H9 (cell line): ENCODE data around the gene DTNB. TPM values are rescaled to one million over a fixed set of nuclear protein-coding genes. Genes with fewer than 3 reads are reported as not detected.
"Not testable (repeated sequence)": the region's sequence is repeated elsewhere in the genome, so short reads cannot be mapped to it uniquely, and the experiment has no call there.

Experiments used
- DNase-seq: peaks from one replicate; pipeline ENCODE4 v3.0.0-alpha.2; 2017
- H2AFZ ChIP-seq: one replicate; pipeline ENCODE4 v1.6.1; 2013; ENCODE audit warnings: mild to moderate bottlenecking, low read length, control low read depth, moderate library complexity
- H2AK5ac ChIP-seq: 2 replicates; pipeline ENCODE4 v1.6.1; 2013; ENCODE audit warnings: low read length, control low read depth, mixed read lengths; ENCODE audit not compliant: insufficient read length
- H2BK120ac ChIP-seq: one replicate; pipeline ENCODE4 v1.6.1; 2013; ENCODE audit warnings: low read depth, mild to moderate bottlenecking, low read length, control low read depth, inconsistent platforms; ENCODE audit not compliant: poor library complexity, severe bottlenecking
- H2BK12ac ChIP-seq: 2 replicates; pipeline ENCODE4 v1.6.1; 2013; ENCODE audit warnings: low read length, control low read depth, mixed read lengths, low read depth; ENCODE audit not compliant: insufficient read length
- H2BK15ac ChIP-seq: 2 replicates; pipeline ENCODE4 v1.6.1; 2013; ENCODE audit warnings: low read depth, low read length, control low read depth
- H2BK20ac ChIP-seq: one replicate; pipeline ENCODE4 v1.6.1; 2013; ENCODE audit warnings: low read depth, mild to moderate bottlenecking, low read length, control low read depth, inconsistent platforms; ENCODE audit not compliant: poor library complexity, severe bottlenecking
- H2BK5ac ChIP-seq: 2 replicates; pipeline ENCODE4 v1.6.1; 2013; ENCODE audit warnings: low read length, control low read depth, mixed read lengths; ENCODE audit not compliant: insufficient read length
- H3K14ac ChIP-seq: 2 replicates; pipeline ENCODE4 v1.6.1; 2013; ENCODE audit warnings: low read length, control low read depth; ENCODE audit not compliant: insufficient read depth
- H3K18ac ChIP-seq: 2 replicates; pipeline ENCODE4 v1.6.1; 2013; ENCODE audit warnings: low read depth, mild to moderate bottlenecking, mixed read lengths, low read length, control low read depth; ENCODE audit not compliant: insufficient read length
- H3K23ac ChIP-seq: 2 replicates; pipeline ENCODE4 v1.6.1; 2013; ENCODE audit warnings: low read length, control low read depth, mixed read lengths, low read depth; ENCODE audit not compliant: insufficient read length
- H3K23me2 ChIP-seq: 2 replicates; pipeline ENCODE4 v1.6.1; 2013; ENCODE audit warnings: low read depth, mild to moderate bottlenecking, mixed read lengths, low read length, control low read depth; ENCODE audit not compliant: insufficient read length, poor library complexity, severe bottlenecking
- H3K27ac ChIP-seq: 2 replicates; pipeline ENCODE4 v1.5.1; 2013; ENCODE audit warnings: low read length, control low read depth, mixed read lengths, low read depth; ENCODE audit not compliant: insufficient read length
- H3K27me3 ChIP-seq: 2 replicates; pipeline ENCODE4 v1.6.1; 2013; ENCODE audit warnings: low read length, control low read depth, inconsistent platforms; ENCODE audit not compliant: insufficient read depth
- H3K4ac ChIP-seq: 2 replicates; pipeline ENCODE4 v1.6.1; 2013; ENCODE audit warnings: low read depth, mild to moderate bottlenecking, control low read depth, inconsistent platforms, low read length, moderate library complexity
- H3K4me1 ChIP-seq: 2 replicates; pipeline ENCODE4 v1.6.1; 2013; ENCODE audit warnings: low read length, control low read depth, inconsistent platforms; ENCODE audit not compliant: insufficient read depth
- H3K4me2 ChIP-seq: 2 replicates; pipeline ENCODE4 v1.6.1; 2013; ENCODE audit warnings: low read length, control low read depth, mixed read lengths; ENCODE audit not compliant: insufficient read length, insufficient read depth
- H3K56ac ChIP-seq: 2 replicates; pipeline ENCODE4 v1.6.1; 2013; ENCODE audit warnings: low read depth, mild to moderate bottlenecking, mixed read lengths, low read length, control low read depth; ENCODE audit not compliant: insufficient read length
- H3K79me1 ChIP-seq: 2 replicates; pipeline ENCODE4 v1.6.1; 2013; ENCODE audit warnings: low read depth, mild to moderate bottlenecking, moderate library complexity, low read length, control low read depth, inconsistent platforms; ENCODE audit not compliant: insufficient read depth, poor library complexity, severe bottlenecking
- H3K79me2 ChIP-seq: 2 replicates; pipeline ENCODE4 v1.6.1; 2013; ENCODE audit warnings: low read length, control low read depth, inconsistent platforms; ENCODE audit not compliant: insufficient read depth
- H3K9ac ChIP-seq: 2 replicates; pipeline ENCODE4 v1.6.1; 2013; ENCODE audit warnings: low read length, control low read depth, mixed read lengths; ENCODE audit not compliant: insufficient read length; ENCODE audit errors: extremely low read depth
- H3K9me3 ChIP-seq: one replicate; pipeline ENCODE4 v1.6.1; 2013; ENCODE audit warnings: low read depth, low read length, inconsistent platforms; ENCODE audit not compliant: control insufficient read depth
- H3T11ph ChIP-seq: one replicate; pipeline ENCODE4 v1.6.1; 2013; ENCODE audit warnings: mild to moderate bottlenecking, low read length, control low read depth, inconsistent platforms
- H4K20me1 ChIP-seq: one replicate; pipeline ENCODE4 v1.6.1; 2013; ENCODE audit not compliant: control insufficient read depth, insufficient read length, insufficient read depth
- H4K5ac ChIP-seq: 2 replicates; pipeline ENCODE4 v1.6.1; 2013; ENCODE audit warnings: low read depth, mild to moderate bottlenecking, mixed read lengths, low read length, control low read depth; ENCODE audit not compliant: insufficient read length
- H4K8ac ChIP-seq: replicated peaks from 2 replicates; pipeline ENCODE4 v1.6.1; 2013; ENCODE audit warnings: low read length, control low read depth, mixed read lengths, low read depth; ENCODE audit not compliant: insufficient read length
- H4K91ac ChIP-seq: 2 replicates; pipeline ENCODE4 v1.6.1; 2013; ENCODE audit warnings: low read depth, mild to moderate bottlenecking, moderate library complexity, mixed read lengths, low read length, control low read depth; ENCODE audit not compliant: insufficient read length
- H3K27ac Mint-ChIP-seq, 3 experiments: 2 replicates in 2 of 3; 3 replicates in 1 of 3; pipeline ENCODE4 v1.8.0; 2020 to 2021; ENCODE audit warnings: mixed read lengths in 3 of 3, mild to moderate bottlenecking in 1 of 3, moderate library complexity in 1 of 3
- H3K27me3 Mint-ChIP-seq: 2 replicates; pipeline ENCODE4 v1.8.0; 2021; ENCODE audit warnings: low read depth, mild to moderate bottlenecking, moderate library complexity, mixed read lengths
- H3K36me3 Mint-ChIP-seq, 3 experiments: 2 replicates in 2 of 3; 3 replicates in 1 of 3; pipeline ENCODE4 v1.8.0; 2020 to 2021; ENCODE audit warnings: low read depth in 3 of 3, mixed read lengths in 3 of 3; ENCODE audit not compliant: insufficient read depth in 1 of 3
- H3K4me1 Mint-ChIP-seq, 2 experiments: 2 replicates each; pipeline ENCODE4 v1.8.0; 2020; ENCODE audit warnings: mixed read lengths in 2 of 2
- H3K4me3 Mint-ChIP-seq, 2 experiments: 2 replicates in 1 of 2; 3 replicates in 1 of 2; pipeline ENCODE4 v1.8.0; 2020 to 2021; ENCODE audit warnings: mild to moderate bottlenecking in 2 of 2, mixed read lengths in 2 of 2, moderate library complexity in 1 of 2
- H3K9me3 Mint-ChIP-seq, 2 experiments: 2 replicates in 1 of 2; 3 replicates in 1 of 2; pipeline ENCODE4 v1.8.0; 2020; ENCODE audit warnings: mild to moderate bottlenecking in 2 of 2, mixed read lengths in 2 of 2, moderate library complexity in 1 of 2
- WGBS: extraction: QIAGEN DNeasy Blood & Tissue Kit; methylation state at CpG from one replicate; pipeline ENCODE4 v1.1.7; 2013; ENCODE audit warnings: missing lambda C conversion rate, low lambda C conversion rate, mixed read lengths; ENCODE audit not compliant: insufficient read length; ENCODE audit errors: extremely low coverage; 5-methylcytosine and 5-hydroxymethylcytosine counted together
- total RNA-seq: library from RNA; stranded (reverse); gene quantifications from 2 replicates; pipeline ENCODE4 v1.2.1, GENCODE V29; 2021
- TF ChIP-seq, protein P1 (sequence below): fragments of 200-600 bp; sonication (generic); conservative IDR thresholded peaks from 3 replicates; pipeline ENCODE4 v1.8.0; 2021; ENCODE audit warnings: antibody characterized with exemption, mild to moderate bottlenecking

The DTNB gene
- total RNA-seq, 1 experiment from 2014 or later: 26.7 TPM

- Histone ChIP-seq H3K9me3 (no peaks in the 10 kb centered on the region), H2BK12ac (no peak overlapping the region), H3K27me3 (no peaks in the 10 kb centered on the region), H2BK15ac (no peak overlapping the region), H3K23me2 (no peaks in the 10 kb centered on the region), H2AK5ac (no peak overlapping the region), H2AFZ (no peak overlapping the region), H2BK120ac (no peak overlapping the region), H3K23ac (no peak overlapping the region), H3K56ac (no peak overlapping the region), H3K14ac (no peak overlapping the region), H4K5ac (no peak overlapping the region), H3K9ac (no peak overlapping the region), H4K91ac (no peak overlapping the region), H3K79me1 (no peaks in the 10 kb centered on the region), H3K4ac (no peak overlapping the region), H3K79me2 (no peaks in the 10 kb centered on the region), H4K20me1 (no peaks in the 10 kb centered on the region), H3K4me1 (no peaks in the 10 kb centered on the region), H3T11ph (no peak overlapping the region), H2BK20ac (no peak overlapping the region), H4K8ac (no peak overlapping the region), H3K4me2 (no peak overlapping the region), H3K18ac (no peak overlapping the region), H3K27ac (no peak overlapping the region), H2BK5ac (no peak overlapping the region)
- no peak for DNase-seq
- no peaks in the 10 kb centered on the region for H3K4me1 Mint-ChIP-seq
- no CpG with 5 or more reads among the region's 1 CpG for WGBS
- no peaks in the 10 kb centered on the region for H3K27me3 Mint-ChIP-seq
- no peak overlapping the region for H3K4me3 Mint-ChIP-seq
- H3K27ac Mint-ChIP-seq: no peak overlapping the region
- peaks cover 20 to 46% (median 39%) of the 10 kb centered on the region in 3 experiments for H3K36me3 Mint-ChIP-seq
- peaks cover 12 to 16% of the 10 kb centered on the region in 2 experiments for H3K9me3 Mint-ChIP-seq
- TF ChIP-seq, protein P1, sequence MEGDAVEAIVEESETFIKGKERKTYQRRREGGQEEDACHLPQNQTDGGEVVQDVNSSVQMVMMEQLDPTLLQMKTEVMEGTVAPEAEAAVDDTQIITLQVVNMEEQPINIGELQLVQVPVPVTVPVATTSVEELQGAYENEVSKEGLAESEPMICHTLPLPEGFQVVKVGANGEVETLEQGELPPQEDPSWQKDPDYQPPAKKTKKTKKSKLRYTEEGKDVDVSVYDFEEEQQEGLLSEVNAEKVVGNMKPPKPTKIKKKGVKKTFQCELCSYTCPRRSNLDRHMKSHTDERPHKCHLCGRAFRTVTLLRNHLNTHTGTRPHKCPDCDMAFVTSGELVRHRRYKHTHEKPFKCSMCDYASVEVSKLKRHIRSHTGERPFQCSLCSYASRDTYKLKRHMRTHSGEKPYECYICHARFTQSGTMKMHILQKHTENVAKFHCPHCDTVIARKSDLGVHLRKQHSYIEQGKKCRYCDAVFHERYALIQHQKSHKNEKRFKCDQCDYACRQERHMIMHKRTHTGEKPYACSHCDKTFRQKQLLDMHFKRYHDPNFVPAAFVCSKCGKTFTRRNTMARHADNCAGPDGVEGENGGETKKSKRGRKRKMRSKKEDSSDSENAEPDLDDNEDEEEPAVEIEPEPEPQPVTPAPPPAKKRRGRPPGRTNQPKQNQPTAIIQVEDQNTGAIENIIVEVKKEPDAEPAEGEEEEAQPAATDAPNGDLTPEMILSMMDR: no peak
Observed at GRCh38 chr2:25635797-25636196, 37.6 kb downstream of the DTNB start.

DNA sequence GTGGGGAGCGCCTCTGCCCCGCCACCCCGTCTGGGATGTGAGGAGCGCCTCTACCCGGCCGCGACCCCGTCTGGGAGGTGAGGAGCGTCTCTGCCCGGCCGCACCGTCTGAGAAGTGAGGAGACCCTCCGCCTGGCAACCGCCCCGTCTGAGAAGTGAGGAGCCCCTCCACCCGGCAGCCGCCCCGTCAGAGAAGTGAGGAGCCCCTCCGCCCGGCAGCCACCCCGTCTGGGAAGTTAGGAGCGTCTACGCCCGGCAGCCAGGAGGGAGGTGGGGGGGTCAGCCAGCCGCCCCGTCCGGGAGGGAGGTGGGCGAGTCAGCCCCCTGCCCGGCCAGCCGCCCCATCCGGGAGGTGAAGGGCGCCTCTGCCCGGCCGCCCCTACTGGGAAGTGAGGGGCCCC is 39.6 kb downstream of the DTNB start:
- DNase-seq, H3K56ac ChIP-seq, H4K91ac ChIP-seq, H3K4me1 Mint-ChIP-seq, H3K4me2 ChIP-seq, H3K4ac ChIP-seq, H3K14ac ChIP-seq, H2BK120ac ChIP-seq, H2BK5ac ChIP-seq, H2BK15ac ChIP-seq, H3K18ac ChIP-seq, H3K9ac ChIP-seq, H3T11ph ChIP-seq, H3K23ac ChIP-seq, H3K79me1 ChIP-seq, H2AFZ ChIP-seq, H4K20me1 ChIP-seq, H3K27me3 ChIP-seq, H3K27me3 Mint-ChIP-seq, H2AK5ac ChIP-seq, H3K9me3 ChIP-seq, H3K79me2 ChIP-seq, H4K5ac ChIP-seq, H3K27ac Mint-ChIP-seq, H3K4me1 ChIP-seq, H3K23me2 ChIP-seq, H2BK12ac ChIP-seq, H4K8ac ChIP-seq, H2BK20ac ChIP-seq, H3K4me3 Mint-ChIP-seq, H3K27ac ChIP-seq: not testable (repeated sequence)
- WGBS: no CpG with 5 or more reads among the region's 34 CpGs
- peaks cover 12 to 16% of the 10 kb centered on the region in 2 experiments for H3K9me3 Mint-ChIP-seq
- H3K36me3 Mint-ChIP-seq: peaks cover 18 to 44% (median 35%) of the 10 kb centered on the region in 3 experiments
